HEK293 (cell line): Measurements from ENCODE around the gene CCR9.

Experiments
- BCL6B ChIP-seq: fragments of 450-650 bp; formaldehyde crosslinking; IDR thresholded peaks from 2 replicates; pipeline ENCODE4 v1.5.1; 2017; ENCODE audit warnings: missing biosample characterization, missing genetic modification characterization
- CTCF ChIP-seq: fragments of 450-650 bp; formaldehyde crosslinking; IDR thresholded peaks from 2 replicates; pipeline ENCODE4 v1.5.1; 2016; ENCODE audit warnings: missing biosample characterization, missing genetic modification characterization
- PBX3 ChIP-seq: sonication (generic); formaldehyde crosslinking; IDR thresholded peaks from 2 replicates; pipeline ENCODE4 v1.8.1; 2022; ENCODE audit warnings: mild to moderate bottlenecking, moderate library complexity, missing genetic modification reagents
- PRDM1 ChIP-seq: fragments of 450-650 bp; formaldehyde crosslinking; IDR thresholded peaks from 2 replicates; pipeline ENCODE4; 2016; ENCODE audit warnings: missing biosample characterization, missing genetic modification characterization
- TCF7L2 ChIP-seq: IDR thresholded peaks from 2 replicates; pipeline ENCODE4 v1.6.1; 2011; ENCODE audit warnings: low read depth, mild to moderate bottlenecking, inconsistent platforms, low read length, moderate library complexity, borderline replicate concordance
- ZBTB26 ChIP-seq: fragments of 450-650 bp; formaldehyde crosslinking; optimal IDR thresholded peaks from 2 replicates; pipeline ENCODE3; 2016; ENCODE audit warnings: missing biosample characterization, mild to moderate bottlenecking, missing genetic modification characterization
- ZEB2 ChIP-seq: fragments of 450-650 bp; formaldehyde crosslinking; IDR thresholded peaks from 2 replicates; pipeline ENCODE4 v1.5.1; 2016; ENCODE audit warnings: missing biosample characterization, missing genetic modification characterization
- ZNF114 ChIP-seq: fragments of 450-650 bp; formaldehyde crosslinking; IDR thresholded peaks from 2 replicates; pipeline ENCODE4 v1.5.0; 2017; ENCODE audit warnings: missing biosample characterization, missing genetic modification characterization
- ZNF121 ChIP-seq: fragments of 450-650 bp; formaldehyde crosslinking; IDR thresholded peaks from 2 replicates; pipeline ENCODE4 v1.5.1; 2016; ENCODE audit warnings: missing biosample characterization, missing genetic modification characterization
- ZNF19 ChIP-seq: fragments of 450-650 bp; formaldehyde crosslinking; IDR thresholded peaks from 2 replicates; pipeline ENCODE4; 2016; ENCODE audit warnings: missing biosample characterization, missing genetic modification characterization, low read depth
- ZNF24 ChIP-seq: fragments of 450-650 bp; formaldehyde crosslinking; IDR thresholded peaks from 2 replicates; pipeline ENCODE4 v1.5.1; 2016; ENCODE audit warnings: missing biosample characterization, missing genetic modification characterization
- ZNF416 ChIP-seq: fragments of 450-650 bp; formaldehyde crosslinking; IDR thresholded peaks from 2 replicates; pipeline ENCODE4 v1.5.1; 2016; ENCODE audit warnings: missing biosample characterization, missing genetic modification characterization
- ZSCAN5A ChIP-seq: fragments of 450-650 bp; formaldehyde crosslinking; IDR thresholded peaks from 2 replicates; pipeline ENCODE4 v1.5.1; 2016; ENCODE audit warnings: missing biosample characterization, missing genetic modification characterization

GRCh38 chr3:45948311-45948781, 62.0 kb downstream of the CCR9 start:
- no peak for TF ChIP-seq ZNF19 (tag by site-specific recombination)
- no peak for TF ChIP-seq ZEB2 (tag by site-specific recombination)
- TF ChIP-seq ZNF121 (tag by site-specific recombination): no peak
- no peak for TF ChIP-seq PBX3 (CRISPR knock-in tag)
- no peak for TF ChIP-seq TCF7L2
- no peak for TF ChIP-seq PRDM1 (tag by site-specific recombination)
- no peak for TF ChIP-seq CTCF (tag by site-specific recombination)
- TF ChIP-seq ZSCAN5A (tag by site-specific recombination): no peak
- TF ChIP-seq ZNF24 (tag by site-specific recombination): no peak
- TF ChIP-seq ZNF416 (tag by site-specific recombination): no peak
- TF ChIP-seq ZNF114 (tag by site-specific recombination): no peak
- no peak for TF ChIP-seq BCL6B (tag by site-specific recombination)
- TF ChIP-seq ZBTB26: no peak
